SH-SY5Y (cell line): ENCODE measurements around the gene KRT17.

ENCODE experiments used
- GATA2 ChIP-seq: IDR thresholded peaks from 2 replicates; pipeline ENCODE4 v1.6.1; 2011; ENCODE audit warnings: mild to moderate bottlenecking, low read depth, low read length
- GATA3 ChIP-seq: IDR thresholded peaks from 2 replicates; pipeline ENCODE4 v1.6.1; 2011; ENCODE audit warnings: low read depth, mild to moderate bottlenecking, low read length, moderate library complexity

- TF ChIP-seq GATA3 (no peak), GATA2 (no peak)
Measured at GRCh38 chr17:41599680-41600079, 24.7 kb downstream of the KRT17 start.
